Keratinocyte (primary cell): ENCODE data around the gene TARDBP.

Experiments used
- EZH2 ChIP-seq: IDR thresholded peaks from one replicate; pipeline ENCODE4 v1.6.1; 2012; ENCODE audit warnings: inconsistent platforms, mild to moderate bottlenecking, low read length, moderate library complexity
- TF ChIP-seq, protein P1 (sequence below), 3 experiments: IDR thresholded peaks in 1 of 3; conservative IDR thresholded peaks in 1 of 3; optimal IDR thresholded peaks in 1 of 3; 2 replicates in 2 of 3; 3 replicates in 1 of 3; pipeline versions ENCODE3 to v1.5.1; 2011; ENCODE audit warnings: low read length in 3 of 3, mild to moderate bottlenecking in 3 of 3, moderate library complexity in 2 of 3, control low read depth in 1 of 3, inconsistent platforms in 1 of 3; ENCODE audit not compliant: insufficient read depth in 2 of 3; ENCODE audit errors: extremely low read depth in 1 of 3

DNA sequence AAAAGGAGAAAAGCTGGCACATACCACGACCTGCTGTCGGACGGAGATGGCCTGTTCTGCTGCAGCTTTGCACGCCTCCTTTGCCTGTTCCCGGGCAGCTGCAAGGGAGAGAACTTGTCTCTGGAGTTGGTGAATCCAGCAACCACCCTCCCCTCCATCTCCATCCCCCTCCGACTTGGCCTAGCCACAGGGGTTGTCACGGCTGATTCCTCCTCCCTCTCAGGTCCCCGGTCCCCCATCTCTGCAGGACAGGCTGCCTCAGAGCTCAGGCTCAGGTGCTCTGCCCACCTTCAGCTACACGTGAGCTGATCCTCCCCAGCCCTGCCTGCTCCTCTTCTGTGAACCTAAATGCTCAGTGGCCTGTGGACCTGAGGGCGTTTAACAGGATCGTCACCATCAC, 58.4 kb downstream of the TARDBP start:
- TF ChIP-seq, protein P1, sequence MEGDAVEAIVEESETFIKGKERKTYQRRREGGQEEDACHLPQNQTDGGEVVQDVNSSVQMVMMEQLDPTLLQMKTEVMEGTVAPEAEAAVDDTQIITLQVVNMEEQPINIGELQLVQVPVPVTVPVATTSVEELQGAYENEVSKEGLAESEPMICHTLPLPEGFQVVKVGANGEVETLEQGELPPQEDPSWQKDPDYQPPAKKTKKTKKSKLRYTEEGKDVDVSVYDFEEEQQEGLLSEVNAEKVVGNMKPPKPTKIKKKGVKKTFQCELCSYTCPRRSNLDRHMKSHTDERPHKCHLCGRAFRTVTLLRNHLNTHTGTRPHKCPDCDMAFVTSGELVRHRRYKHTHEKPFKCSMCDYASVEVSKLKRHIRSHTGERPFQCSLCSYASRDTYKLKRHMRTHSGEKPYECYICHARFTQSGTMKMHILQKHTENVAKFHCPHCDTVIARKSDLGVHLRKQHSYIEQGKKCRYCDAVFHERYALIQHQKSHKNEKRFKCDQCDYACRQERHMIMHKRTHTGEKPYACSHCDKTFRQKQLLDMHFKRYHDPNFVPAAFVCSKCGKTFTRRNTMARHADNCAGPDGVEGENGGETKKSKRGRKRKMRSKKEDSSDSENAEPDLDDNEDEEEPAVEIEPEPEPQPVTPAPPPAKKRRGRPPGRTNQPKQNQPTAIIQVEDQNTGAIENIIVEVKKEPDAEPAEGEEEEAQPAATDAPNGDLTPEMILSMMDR (optimal IDR thresholded peaks at IDR 0.05 in 1 of 3, IDR thresholded peaks at IDR 0.05 in 1 of 3, conservative IDR thresholded peaks at IDR 0.05 in 1 of 3; ENCODE audit: extremely low read depth in 1 of 3, insufficient read depth in 2 of 3, low read length in 3 of 3), result no peak
- TF ChIP-seq EZH2, result no peak
